GM12873 (cell line): Measurements from ENCODE around the gene AOPEP.

Source experiments
- CTCF ChIP-seq: IDR thresholded peaks from 2 replicates; pipeline ENCODE4 v1.5.1; 2012; ENCODE audit warnings: low read depth, mild to moderate bottlenecking, moderate library complexity, low read length, control low read depth; ENCODE audit not compliant: insufficient read depth; ENCODE audit errors: missing control alignments

AOPEP gene

GRCh38 chr9:95130484-95130883 lies 404.0 kb downstream of the AOPEP start:
- TF ChIP-seq CTCF, result no peak

GRCh38 chr9:95131023-95131943 lies 404.8 kb downstream of the AOPEP start:
- peak; percentile 89 for TF ChIP-seq CTCF

GRCh38 chr9:95132366-95133324 lies 406.1 kb downstream of the AOPEP start:
- no peak for TF ChIP-seq CTCF

- TF ChIP-seq CTCF, result no peak
These were observed 406.8 kb downstream of the AOPEP start for GRCh38 chr9:95133325-95133705.

GRCh38 chr9:95134457-95134881 lies 408.0 kb downstream of the AOPEP start:
- no peak for TF ChIP-seq CTCF

- no peak for TF ChIP-seq CTCF
These were observed 409.3 kb downstream of the AOPEP start for GRCh38 chr9:95135756-95136155.
